ENCODE measurements around the gene MVB12B. TPM values are rescaled to one million over a fixed set of nuclear protein-coding genes. Genes with fewer than 3 reads are reported as not detected.

The MVB12B gene
- total RNA-seq, 1 donor from 2014 or later, result 0.26 TPM

DNA sequence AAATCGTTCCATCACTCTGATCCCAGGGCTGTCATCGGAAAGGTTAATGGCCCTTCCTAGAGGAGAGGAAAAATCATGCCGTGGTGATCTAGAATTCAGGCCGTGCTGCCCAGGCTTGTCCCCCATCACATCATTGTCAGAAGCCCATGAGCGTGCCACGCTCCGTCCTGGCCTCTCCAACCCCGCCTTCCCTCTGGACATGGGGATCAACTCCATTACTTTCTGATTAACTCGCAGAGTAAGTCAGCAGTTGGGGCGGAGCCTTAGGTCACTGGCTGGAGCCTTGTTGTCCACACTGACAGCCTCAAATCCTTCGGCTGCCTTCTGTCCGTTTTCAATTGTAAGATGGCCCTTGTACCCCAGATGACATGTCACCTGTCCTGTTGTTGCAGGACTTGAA lies 75.0 kb downstream of the MVB12B start:
- Histone ChIP-seq H3K4me3 (ENCODE audit: low read depth, low read length) (no peak overlapping the region), H3K27me3 (ENCODE audit: control insufficient read depth, insufficient read depth, low read length) (no peaks in the 10 kb centered on the region), H3K36me3 (ENCODE audit: control insufficient read depth, insufficient read depth, low read length) (no peaks in the 10 kb centered on the region)
- TF ChIP-seq, protein P1, sequence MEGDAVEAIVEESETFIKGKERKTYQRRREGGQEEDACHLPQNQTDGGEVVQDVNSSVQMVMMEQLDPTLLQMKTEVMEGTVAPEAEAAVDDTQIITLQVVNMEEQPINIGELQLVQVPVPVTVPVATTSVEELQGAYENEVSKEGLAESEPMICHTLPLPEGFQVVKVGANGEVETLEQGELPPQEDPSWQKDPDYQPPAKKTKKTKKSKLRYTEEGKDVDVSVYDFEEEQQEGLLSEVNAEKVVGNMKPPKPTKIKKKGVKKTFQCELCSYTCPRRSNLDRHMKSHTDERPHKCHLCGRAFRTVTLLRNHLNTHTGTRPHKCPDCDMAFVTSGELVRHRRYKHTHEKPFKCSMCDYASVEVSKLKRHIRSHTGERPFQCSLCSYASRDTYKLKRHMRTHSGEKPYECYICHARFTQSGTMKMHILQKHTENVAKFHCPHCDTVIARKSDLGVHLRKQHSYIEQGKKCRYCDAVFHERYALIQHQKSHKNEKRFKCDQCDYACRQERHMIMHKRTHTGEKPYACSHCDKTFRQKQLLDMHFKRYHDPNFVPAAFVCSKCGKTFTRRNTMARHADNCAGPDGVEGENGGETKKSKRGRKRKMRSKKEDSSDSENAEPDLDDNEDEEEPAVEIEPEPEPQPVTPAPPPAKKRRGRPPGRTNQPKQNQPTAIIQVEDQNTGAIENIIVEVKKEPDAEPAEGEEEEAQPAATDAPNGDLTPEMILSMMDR (IDR thresholded peaks at IDR 0.05; ENCODE audit: insufficient read depth, low read length, severe bottlenecking), result no peak
- FAIRE-seq (no peak), DNase-seq (ENCODE audit: low read depth) (no peak)

DNA sequence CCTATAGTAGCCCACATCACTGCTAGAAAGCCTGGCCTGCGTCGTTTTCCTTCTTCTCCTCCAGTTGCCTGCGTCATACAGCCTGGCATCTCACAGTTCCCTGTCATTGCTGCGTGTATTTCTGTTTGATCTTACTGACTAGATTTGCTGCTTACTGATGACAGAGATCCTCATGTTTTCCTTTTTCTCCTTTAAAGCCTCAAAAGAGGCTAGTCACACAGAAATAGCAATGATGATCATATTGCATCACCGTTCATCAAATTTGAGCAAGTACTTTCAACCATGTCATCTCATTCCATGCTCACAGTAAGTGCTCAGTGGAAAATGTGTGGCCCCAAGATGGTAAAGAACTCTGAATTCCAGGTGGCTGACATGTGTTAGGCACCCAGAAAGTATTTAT lies 76.8 kb downstream of the MVB12B start:
- DNase-seq (ENCODE audit: low read depth), result no peak
- Histone ChIP-seq H3K4me3 (ENCODE audit: low read depth, low read length) (no peak overlapping the region), H3K36me3 (ENCODE audit: control insufficient read depth, insufficient read depth, low read length) (no peaks in the 10 kb centered on the region), H3K27me3 (ENCODE audit: control insufficient read depth, insufficient read depth, low read length) (no peaks in the 10 kb centered on the region)
- no peak for FAIRE-seq
- TF ChIP-seq, protein P1 (IDR thresholded peaks at IDR 0.05; ENCODE audit: insufficient read depth, low read length, severe bottlenecking), result no peak

DNA sequence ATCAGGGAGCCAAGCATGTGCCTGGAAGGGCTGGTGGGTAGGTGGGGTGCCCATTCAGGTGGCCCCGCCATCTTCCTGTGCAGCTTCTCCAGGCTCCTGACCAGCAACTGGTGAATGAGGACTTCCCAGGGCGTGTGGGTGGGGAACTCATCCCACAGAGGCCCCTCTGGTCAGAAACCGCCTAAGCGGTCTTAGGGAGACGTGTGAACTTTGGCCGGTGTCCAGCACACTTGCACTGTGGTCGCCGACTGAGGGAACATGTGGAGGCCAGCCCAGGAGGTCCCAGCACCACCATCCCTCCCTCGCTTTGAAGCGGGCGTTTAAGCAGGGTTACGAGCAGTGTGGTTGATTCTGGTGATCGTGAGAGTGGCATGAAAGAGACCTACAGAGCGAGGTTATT lies 77.8 kb downstream of the MVB12B start:
- FAIRE-seq, result no peak
- Histone ChIP-seq H3K4me3 (ENCODE audit: low read depth, low read length) (no peak overlapping the region), H3K36me3 (ENCODE audit: control insufficient read depth, insufficient read depth, low read length) (no peaks in the 10 kb centered on the region), H3K27me3 (ENCODE audit: control insufficient read depth, insufficient read depth, low read length) (no peaks in the 10 kb centered on the region)
- TF ChIP-seq, protein P1 (IDR thresholded peaks at IDR 0.05; ENCODE audit: insufficient read depth, low read length, severe bottlenecking), result no peak
- DNase-seq (ENCODE audit: low read depth), result no peak

DNA sequence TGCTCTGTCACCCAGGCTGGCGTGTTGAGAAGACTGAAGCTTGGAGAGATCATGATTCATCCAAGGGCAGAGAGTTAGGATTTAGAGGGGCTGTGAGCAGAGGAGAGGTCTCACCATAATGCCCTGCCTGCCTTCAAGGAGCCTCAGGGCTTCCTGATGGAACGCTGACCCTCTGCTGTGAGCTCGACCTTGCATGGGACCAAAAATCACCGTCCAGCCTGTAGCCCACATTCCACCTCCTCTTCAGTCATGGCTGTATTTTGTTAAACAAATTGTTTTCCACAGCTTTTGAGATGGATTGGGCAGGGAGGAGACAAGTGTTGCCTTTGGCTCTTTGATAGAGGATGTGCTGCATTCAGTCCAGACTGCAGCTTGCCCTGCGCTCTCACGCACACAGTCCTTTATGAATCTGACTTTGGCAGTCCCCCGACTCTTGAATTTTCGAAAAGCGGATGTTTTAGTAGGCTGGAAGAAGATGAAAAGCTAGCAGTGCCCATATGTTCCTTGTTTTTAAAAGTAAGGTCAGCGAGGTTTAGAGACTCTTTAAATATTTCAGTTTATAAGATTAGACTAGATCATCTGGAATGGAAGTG lies 79.5 kb downstream of the MVB12B start:
- DNase-seq (ENCODE audit: low read depth) (no peak), FAIRE-seq (peak; percentile 84)
- Histone ChIP-seq H3K4me3 (ENCODE audit: low read depth, low read length) (no peak overlapping the region), H3K27me3 (ENCODE audit: control insufficient read depth, insufficient read depth, low read length) (no peaks in the 10 kb centered on the region), H3K36me3 (ENCODE audit: control insufficient read depth, insufficient read depth, low read length) (no peaks in the 10 kb centered on the region)
- TF ChIP-seq, protein P1 (IDR thresholded peaks at IDR 0.05; ENCODE audit: insufficient read depth, low read length, severe bottlenecking), result no peak

DNA sequence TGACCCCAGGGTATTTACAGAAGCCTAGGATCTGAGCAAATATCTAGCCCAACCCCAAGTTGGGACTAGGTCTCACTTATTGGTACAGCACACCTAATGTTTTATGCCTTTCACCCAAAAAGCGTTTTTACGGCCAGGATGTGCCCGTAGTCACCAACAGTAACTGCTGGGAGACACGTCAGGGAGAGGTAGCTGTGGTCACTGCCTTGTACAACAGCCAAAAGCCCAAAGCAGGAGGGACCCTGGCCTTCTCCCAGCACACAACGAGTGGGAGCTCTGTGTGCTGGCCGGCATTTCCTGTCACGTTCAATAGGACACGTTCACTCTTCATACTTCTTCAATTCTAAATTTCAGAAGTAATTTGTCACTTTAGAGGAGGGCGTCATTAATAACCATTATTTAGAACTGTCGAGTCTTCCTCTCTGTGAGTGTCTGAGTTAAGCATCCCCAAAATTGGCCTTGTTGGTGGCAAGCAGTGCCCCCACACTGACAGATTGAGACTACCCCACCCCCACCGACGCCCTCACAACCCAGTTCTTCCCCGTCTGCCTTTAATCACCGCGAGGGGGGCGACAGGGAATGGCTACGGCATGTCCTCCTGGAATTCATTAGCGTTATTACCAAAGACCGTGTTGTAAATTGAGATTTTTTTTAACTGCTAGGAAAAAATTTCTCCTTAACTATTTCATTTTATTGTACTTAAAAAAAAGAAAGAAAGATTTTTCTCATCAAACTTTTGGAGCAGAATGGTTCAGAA lies 80.7 kb downstream of the MVB12B start:
- Histone ChIP-seq H3K4me3 (ENCODE audit: low read depth, low read length) (no peak overlapping the region), H3K36me3 (ENCODE audit: control insufficient read depth, insufficient read depth, low read length) (no peaks in the 10 kb centered on the region), H3K27me3 (ENCODE audit: control insufficient read depth, insufficient read depth, low read length) (no peaks in the 10 kb centered on the region)
- TF ChIP-seq, protein P1 (IDR thresholded peaks at IDR 0.05; ENCODE audit: insufficient read depth, low read length, severe bottlenecking), result no peak
- no peak for DNase-seq (ENCODE audit: low read depth)
- FAIRE-seq, result no peak

All from bronchial epithelial cell (primary cell).